Stimulated activated CD4-positive, alpha-beta T cell treated with anti-CD3 and anti-CD28 coated beads, Interleukin-12 subunit alpha, Interleukin-12 subunit beta, amount 100 ng/mL, for 48 hours (primary cell): ENCODE results near the gene CHCHD3.
A peak's percentile ranks its signal among the peaks of the same experiment; 100 is the strongest.
"Not testable (repeated sequence)": the region's sequence is repeated elsewhere in the genome, so short reads cannot be mapped to it uniquely, and the experiment has no call there.

Experiments used
- DNase-seq, 3 donors: peaks; one replicate each; pipeline ENCODE4 v3.0.0-alpha.2; 2020; ENCODE audit warnings: low read depth in 2 of 3, low spot score in 1 of 3

CHCHD3 gene

DNA sequence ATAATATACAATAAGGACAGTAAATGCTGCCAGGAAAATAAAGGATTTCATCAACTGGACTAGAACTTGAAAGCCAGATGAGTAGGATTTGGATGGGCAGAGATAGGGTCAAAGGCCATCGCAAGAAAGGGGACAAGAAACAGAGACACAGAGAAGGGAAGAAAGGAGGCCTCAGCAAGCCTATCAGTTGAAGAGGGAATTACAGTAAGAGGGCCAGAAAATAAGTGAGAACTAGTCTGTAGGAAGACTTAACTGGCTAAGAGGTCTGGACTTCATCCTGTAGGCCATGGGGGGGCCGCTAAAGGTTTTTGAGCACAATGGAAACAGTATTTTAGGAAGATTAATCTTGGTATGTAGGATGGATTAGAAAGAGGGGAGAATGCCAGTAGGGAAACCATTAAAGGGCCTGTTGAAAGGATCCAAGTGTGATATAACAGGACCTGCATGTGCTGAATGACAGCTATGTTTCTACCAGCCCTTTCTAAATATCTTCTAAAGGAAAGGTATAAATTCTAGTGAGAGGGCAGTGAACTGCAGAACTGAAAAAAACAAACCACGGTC lies 174.4 kb downstream of the CHCHD3 start:
- no peak for DNase-seq

- DNase-seq, result no peak
Measured at GRCh38 chr7:132906193-132906835, 175.6 kb downstream of the CHCHD3 start.

- DNase-seq, result not testable (repeated sequence)
Measured at GRCh38 chr7:132905136-132905535, 176.8 kb downstream of the CHCHD3 start.

DNA sequence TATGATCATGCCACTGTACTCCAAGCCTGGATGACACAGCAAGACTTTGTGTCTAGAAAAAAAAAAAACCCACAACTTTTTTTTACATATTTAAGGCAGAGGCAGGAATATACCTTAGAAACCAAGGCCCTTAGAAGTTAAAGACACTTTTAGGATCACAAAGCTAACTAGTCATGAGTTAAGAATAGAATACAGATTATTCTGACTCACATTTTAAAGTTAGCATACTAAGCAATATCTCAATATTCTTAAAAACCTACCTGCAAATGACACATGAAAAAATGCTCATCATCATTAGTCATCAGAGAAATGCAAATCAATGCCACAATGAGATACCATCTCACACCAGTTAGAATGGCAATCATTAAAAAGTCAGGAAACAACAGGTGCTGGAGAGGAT lies 177.7 kb downstream of the CHCHD3 start:
- DNase-seq, result no peak

GRCh38 chr7:132902294-132902693 lies 179.6 kb downstream of the CHCHD3 start:
- not testable (repeated sequence) for DNase-seq

GRCh38 chr7:132901241-132901640 lies 180.6 kb downstream of the CHCHD3 start:
- DNase-seq, result no peak

DNA sequence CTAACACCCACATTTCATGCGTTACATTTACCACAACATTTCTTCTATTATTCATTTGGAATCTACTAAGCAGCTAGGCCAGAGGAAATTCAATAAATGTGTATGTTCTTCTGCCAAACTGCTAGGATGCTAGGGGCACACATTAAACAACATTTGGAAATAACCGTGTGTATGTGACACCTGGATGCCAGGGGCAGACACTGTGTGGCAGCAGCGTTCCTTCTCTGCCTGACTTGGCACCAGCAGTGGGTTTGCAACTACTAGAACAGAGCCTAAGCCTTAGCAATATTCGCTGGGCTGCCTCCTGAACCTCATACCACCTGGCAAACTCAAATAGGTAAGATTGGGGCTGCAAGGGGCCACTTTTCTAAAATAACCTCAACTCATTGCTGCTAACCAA lies 182.1 kb downstream of the CHCHD3 start:
- no peak for DNase-seq

- DNase-seq, result not testable (repeated sequence)
Measured at GRCh38 chr7:132898641-132899175, 183.2 kb downstream of the CHCHD3 start.

GRCh38 chr7:132897093-132897687 lies 184.7 kb downstream of the CHCHD3 start:
- no peak for DNase-seq

DNA sequence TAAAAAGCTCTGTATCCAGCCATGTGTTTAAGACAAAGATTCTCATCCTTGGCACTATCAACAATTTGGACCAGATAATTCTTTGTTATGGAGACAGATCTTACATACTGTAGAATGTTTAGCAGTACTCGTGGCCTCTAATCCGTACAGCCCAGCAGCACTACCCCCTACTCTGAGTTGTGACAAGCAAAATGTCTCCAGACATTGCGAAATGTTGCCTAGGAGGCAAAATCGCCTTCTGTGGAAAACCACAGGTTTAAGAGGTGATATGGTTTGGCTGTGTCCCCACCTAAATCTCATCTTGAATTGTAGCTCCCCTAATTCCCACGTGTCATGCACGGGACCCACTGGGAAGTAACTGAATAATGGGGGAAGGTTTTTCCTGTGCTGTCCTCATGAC lies 186.7 kb downstream of the CHCHD3 start:
- no peak for DNase-seq

- no peak for DNase-seq
Measured at GRCh38 chr7:132893560-132893959, 188.3 kb downstream of the CHCHD3 start.

- DNase-seq, result not testable (repeated sequence)
Measured at GRCh38 chr7:132892744-132893143, 189.1 kb downstream of the CHCHD3 start.

- no peak for DNase-seq
Measured at GRCh38 chr7:132891554-132891953, 190.3 kb downstream of the CHCHD3 start.

DNA sequence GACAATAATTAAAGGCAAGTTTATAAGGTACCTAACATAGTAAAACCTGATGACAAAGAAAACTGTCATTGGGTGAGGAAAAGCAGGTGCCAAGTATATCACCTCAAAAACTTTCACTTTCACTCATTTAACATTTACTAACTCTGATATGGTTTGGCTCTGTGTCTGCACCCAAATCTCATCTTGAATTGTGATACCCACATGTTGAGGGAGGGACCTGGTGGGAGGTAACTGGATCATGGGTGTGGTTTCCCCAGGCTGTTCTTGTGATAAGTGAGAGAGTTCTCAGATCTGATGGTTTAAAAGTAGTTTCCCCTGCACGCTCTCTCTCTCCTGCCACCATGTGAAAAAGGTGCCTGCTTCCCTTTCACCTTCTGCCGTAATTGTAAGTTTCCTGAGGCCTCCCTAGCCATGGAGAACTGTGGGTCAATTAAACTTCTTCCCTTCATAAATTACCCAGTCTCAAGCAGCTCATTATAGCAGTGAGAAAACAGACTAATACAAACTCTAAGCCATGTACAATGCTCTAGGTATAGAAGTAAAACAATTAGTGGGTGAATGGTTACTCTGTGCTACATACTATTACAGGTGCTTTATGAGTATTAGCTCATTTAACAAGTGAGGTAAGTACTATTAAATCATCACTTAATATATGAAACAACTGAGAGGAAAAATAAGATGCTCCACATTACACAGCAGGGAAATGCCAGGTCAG lies 199.0 kb downstream of the CHCHD3 start:
- peak; percentile 2 to 15 (median 4) for DNase-seq

- no peak for DNase-seq
Measured at GRCh38 chr7:132881317-132881716, 200.6 kb downstream of the CHCHD3 start.

DNA sequence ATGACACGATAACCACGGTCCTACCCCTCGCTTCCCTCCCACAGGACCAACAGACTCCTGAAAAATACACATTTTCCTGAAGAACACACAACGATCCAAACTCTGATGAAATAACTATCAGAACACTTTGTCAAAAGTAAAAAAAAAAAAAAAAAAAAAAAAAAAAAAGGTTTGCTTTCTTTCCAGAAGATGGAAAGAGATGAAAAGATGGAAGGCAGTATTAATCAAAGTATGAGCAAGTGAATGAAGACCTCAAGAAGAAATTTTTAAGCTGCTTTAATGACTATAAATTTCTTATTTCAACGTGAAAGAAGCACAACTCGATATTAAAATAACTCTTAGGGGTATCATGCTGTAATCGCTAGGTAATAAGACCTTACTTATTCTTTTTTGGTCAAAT lies 202.3 kb downstream of the CHCHD3 start:
- DNase-seq, result no peak

DNA sequence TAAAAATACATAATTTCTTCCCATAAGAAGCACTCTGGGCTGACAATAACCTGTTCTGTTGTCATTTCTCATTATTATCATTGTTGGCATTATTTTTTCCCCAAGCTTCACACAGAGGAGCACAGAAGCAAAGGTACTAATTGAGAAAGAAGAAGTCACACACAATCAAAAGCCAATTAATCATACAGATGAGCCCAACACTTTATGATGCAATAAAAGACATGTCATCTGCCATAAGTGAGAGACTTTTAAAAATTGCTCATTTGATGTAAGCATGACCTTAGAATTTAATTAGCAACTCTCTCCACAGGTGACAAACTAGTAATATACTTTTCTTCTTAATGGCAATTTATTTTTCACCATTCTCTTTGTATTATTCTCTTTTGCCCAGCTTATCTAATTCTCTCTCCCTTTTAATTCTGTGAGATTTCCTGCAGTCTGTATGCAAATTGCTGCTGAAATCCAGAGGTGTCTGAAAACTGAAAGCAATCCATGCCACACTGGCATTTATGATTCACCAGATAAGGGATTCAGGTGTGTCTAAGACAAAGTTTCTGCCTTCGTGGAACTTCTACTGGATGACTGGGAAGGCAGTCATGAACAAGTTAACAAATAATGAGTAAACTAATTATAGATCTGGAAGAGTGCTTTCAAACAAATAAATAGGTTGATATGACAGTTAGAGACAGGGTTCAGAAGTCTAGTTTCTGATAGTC lies 203.5 kb downstream of the CHCHD3 start:
- DNase-seq, result no peak

GRCh38 chr7:132877573-132877972 lies 204.3 kb downstream of the CHCHD3 start:
- no peak for DNase-seq

DNA sequence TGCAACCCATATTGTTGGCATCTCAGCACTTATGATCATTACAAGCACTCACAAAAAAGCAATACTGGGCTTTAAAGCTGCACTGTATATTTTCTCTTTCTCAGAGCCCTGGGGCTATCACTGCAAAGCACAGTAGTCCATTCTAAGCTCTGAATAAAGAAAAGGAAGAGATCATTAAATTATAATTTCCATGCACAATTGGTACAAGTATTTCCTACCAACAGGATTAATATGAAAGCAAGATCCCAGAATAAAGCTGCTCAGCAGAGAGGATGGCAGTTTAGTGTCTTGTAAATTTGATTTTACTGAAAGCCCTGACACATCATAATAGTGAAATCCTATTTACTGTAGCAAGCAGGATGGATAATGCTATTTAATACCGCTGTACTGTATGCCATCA lies 205.3 kb downstream of the CHCHD3 start:
- no peak for DNase-seq

DNA sequence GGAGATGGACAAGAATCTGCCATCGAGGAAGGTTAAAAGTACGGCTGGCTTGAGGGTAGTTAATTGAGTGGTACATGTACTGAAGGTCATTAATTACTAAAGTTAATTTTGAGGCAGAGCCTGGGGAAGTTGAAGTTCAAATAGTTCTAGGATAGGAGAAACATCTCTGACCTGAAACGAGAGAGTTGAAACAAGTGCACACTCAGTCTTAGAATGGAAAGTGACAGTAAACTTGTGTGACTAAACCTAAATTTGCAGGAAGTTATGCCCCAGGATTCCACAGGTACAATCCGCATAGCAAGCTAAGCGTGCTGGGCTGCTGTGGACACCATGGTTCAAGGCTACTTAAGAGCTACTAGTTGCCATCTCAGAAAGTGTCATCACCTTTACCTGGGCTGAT lies 209.9 kb downstream of the CHCHD3 start:
- DNase-seq, result no peak

- DNase-seq, result no peak
Measured at GRCh38 chr7:132871419-132871818, 210.5 kb downstream of the CHCHD3 start.
